Activated T-helper 2 cell treated with anti-CD3 and anti-CD28 coated beads, Interferon-gamma antibody, Interleukin-2, Interleukin-4, amounts not matched to agents 10 μg/mL and 5 μg/mL and 100 μg/mL, durations not matched to agents 14 hours and 24 hours and 36 hours (primary cell): Measurements from ENCODE around the gene POLD1. TPM values are rescaled to one million over a fixed set of nuclear protein-coding genes. Genes with fewer than 3 reads are reported as not detected.

Experiments used
- DNase-seq: peaks from one replicate; pipeline ENCODE4 v3.0.0; 2021; ENCODE audit warnings: low spot score
- H3K27ac Mint-ChIP-seq: one replicate; pipeline ENCODE4 v1.8.0; 2021; ENCODE audit warnings: mixed read lengths
- H3K27me3 Mint-ChIP-seq: one replicate; pipeline ENCODE4 v1.8.0; 2021; ENCODE audit warnings: low read depth, mixed read lengths
- H3K36me3 Mint-ChIP-seq: one replicate; pipeline ENCODE4 v1.8.0; 2021; ENCODE audit warnings: low read depth, mixed read lengths
- H3K4me1 Mint-ChIP-seq: one replicate; pipeline ENCODE4 v1.8.0; 2021; ENCODE audit warnings: low read depth, mixed read lengths
- H3K4me3 Mint-ChIP-seq: one replicate; pipeline ENCODE4 v1.8.0; 2021; ENCODE audit warnings: low read depth, mild to moderate bottlenecking, moderate library complexity, mixed read lengths
- H3K9me3 Mint-ChIP-seq: one replicate; pipeline ENCODE4 v1.8.0; 2021; ENCODE audit warnings: mixed read lengths
- intact Hi-C: fragments of 100-400 bp; cut with micrococcal nuclease; formaldehyde crosslinking; loops from one replicate; pipeline ENCODE4 v1.15.1; 2023
- total RNA-seq: library from RNA; stranded (reverse); gene quantifications from 2 replicates; pipeline ENCODE4 v1.2.3, GENCODE V29; 2022

POLD1 gene
- total RNA-seq, 1 donor from 2014 or later: 153 TPM

GRCh38 chr19:50464348-50464747, 80.2 kb downstream of the POLD1 start:
- Mint-ChIP-seq H3K4me3 (no peak overlapping the region), H3K9me3 (no peaks in the 10 kb centered on the region), H3K27ac (no peak overlapping the region), H3K4me1 (peaks cover 12% of the 10 kb centered on the region), H3K36me3 (no peaks in the 10 kb centered on the region), H3K27me3 (no peaks in the 10 kb centered on the region)
- intact Hi-C loops: no loop called here
- DNase-seq: no peak

- Mint-ChIP-seq H3K4me3 (no peak overlapping the region), H3K4me1 (peaks cover 10% of the 10 kb centered on the region), H3K9me3 (no peaks in the 10 kb centered on the region), H3K27me3 (no peaks in the 10 kb centered on the region), H3K36me3 (no peaks in the 10 kb centered on the region), H3K27ac (no peak overlapping the region)
- DNase-seq: no peak
- intact Hi-C loops: no loop called here
Observed at GRCh38 chr19:50465000-50465399, 80.9 kb downstream of the POLD1 start.

DNA sequence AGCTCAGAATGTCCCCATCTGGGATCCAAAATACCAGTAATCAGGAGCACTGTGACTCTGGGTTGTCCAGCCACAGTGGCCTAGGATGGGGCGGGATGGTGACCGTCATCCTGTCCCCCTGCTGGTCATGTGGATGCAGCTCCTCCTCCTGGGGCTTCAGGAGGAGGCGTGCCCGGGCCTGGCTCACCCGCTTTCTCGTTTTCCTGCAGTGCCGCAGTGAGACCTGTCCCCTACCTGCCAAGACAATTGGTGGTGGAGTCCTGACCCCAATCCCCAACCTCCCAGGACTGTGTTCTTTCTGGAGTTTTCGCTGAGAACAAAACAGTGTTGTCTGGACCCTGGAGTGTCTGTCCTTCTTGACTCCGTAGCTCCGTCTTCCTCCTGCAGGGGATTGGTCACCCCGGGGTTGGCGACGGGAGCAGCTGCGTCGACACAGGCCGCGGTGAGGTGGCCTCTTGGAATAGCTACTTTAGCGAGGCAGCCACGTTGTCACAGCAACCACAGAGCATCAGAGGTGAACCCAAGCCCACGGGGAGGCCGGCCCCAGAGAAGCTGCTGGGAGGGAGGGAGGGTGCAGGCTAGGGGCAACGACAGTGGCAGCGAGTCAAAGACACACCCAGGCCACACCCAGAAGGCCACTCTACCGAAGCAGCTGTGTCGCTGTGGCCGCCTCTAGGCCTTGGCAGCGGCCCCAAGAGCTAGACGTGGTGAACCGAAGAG, 82.0 kb downstream of the POLD1 start:
- Mint-ChIP-seq H3K36me3 (no peaks in the 10 kb centered on the region), H3K27me3 (no peaks in the 10 kb centered on the region)
- intact Hi-C loops: no loop called here

GRCh38 chr19:50466706-50467039, 82.5 kb downstream of the POLD1 start:
- Mint-ChIP-seq H3K4me3 (no peak overlapping the region), H3K27me3 (no peaks in the 10 kb centered on the region), H3K4me1 (no peaks in the 10 kb centered on the region), H3K36me3 (no peaks in the 10 kb centered on the region), H3K27ac (no peak overlapping the region), H3K9me3 (no peaks in the 10 kb centered on the region)
- no peak for DNase-seq
- intact Hi-C loops: no loop called here

More for the DNA sequence above, 82.0 kb downstream of the POLD1 start:
- Mint-ChIP-seq H3K4me1 (peaks cover 3% of the 10 kb centered on the region), H3K4me3 (no peak overlapping the region), H3K27ac (no peak overlapping the region), H3K9me3 (no peaks in the 10 kb centered on the region)
- DNase-seq: no peak

- Mint-ChIP-seq H3K4me1 (no peaks in the 10 kb centered on the region), H3K4me3 (no peak overlapping the region), H3K36me3 (no peaks in the 10 kb centered on the region), H3K9me3 (no peaks in the 10 kb centered on the region), H3K27ac (no peak overlapping the region), H3K27me3 (no peaks in the 10 kb centered on the region)
- intact Hi-C loops: no loop called here
- DNase-seq: no peak
Observed at GRCh38 chr19:50467566-50467965, 83.4 kb downstream of the POLD1 start.

Other genes with a start within 250 kb of the POLD1 start
- not detected in 2 replicates for gene IZUMO2, start 221.1 kb upstream of the POLD1 start, total RNA-seq
- not detected in 2 replicates for gene MYH14, start 180.7 kb upstream of the POLD1 start, total RNA-seq
- gene KCNC3, start 55.0 kb upstream of the POLD1 start, total RNA-seq: 17.6 and 19.2 TPM in 2 replicates
- 5.1 and 5.5 TPM in 2 replicates for gene NAPSA, start 18.7 kb upstream of the POLD1 start, total RNA-seq
- gene NR1H2, start 7.9 kb upstream of the POLD1 start, total RNA-seq: 76.1 and 79.9 TPM in 2 replicates
- 0.66 and 0.80 TPM in 2 replicates for gene SPIB, start 34.6 kb downstream of the POLD1 start, total RNA-seq
- gene MYBPC2, start 48.5 kb downstream of the POLD1 start, total RNA-seq: 0.21 and 0.25 TPM in 2 replicates
- 76.0 and 76.2 TPM in 2 replicates for gene EMC10, start 92.2 kb downstream of the POLD1 start, total RNA-seq
- gene GARIN5A, start 92.5 kb downstream of the POLD1 start, total RNA-seq: 0.28 and 0.82 TPM in 2 replicates
- gene JOSD2, start 126.8 kb downstream of the POLD1 start, total RNA-seq: 39.9 and 43.6 TPM in 2 replicates
- gene ASPDH, start 129.6 kb downstream of the POLD1 start, total RNA-seq: not detected in 2 replicates
- gene LRRC4B, start 184.1 kb downstream of the POLD1 start, total RNA-seq: 0.18 TPM in 1 of 2 replicates, not detected in the other